ENCODE results near the gene FARP1. TPM values are rescaled to one million over a fixed set of nuclear protein-coding genes. Genes with fewer than 3 reads are reported as not detected.

FARP1 gene
- total and polyA plus RNA-seq, 2 of the 8 experiments (the other 6 are each of a cell fraction or from before 2014, with no cell fraction given): 24.7 to 104 TPM

- H2BK12ac ChIP-seq (ENCODE audit: low read depth, low read length): no peak overlapping the region
- no peaks in the 10 kb centered on the region for H3K9me3 ChIP-seq (ENCODE audit: insufficient read depth in 2 of 2, low read depth in 1 of 2, low read length in 1 of 2)
- TF ChIP-seq ATF2 (IDR thresholded peaks at IDR 0.05; ENCODE audit: low read length): no peak
- no peak for TF ChIP-seq NRF1 (IDR thresholded peaks at IDR 0.05; ENCODE audit: low read depth, low read length)
- no peak for TF ChIP-seq CHD1 (IDR thresholded peaks at IDR 0.05; ENCODE audit: low read depth, low read length)
- TF ChIP-seq CTBP2 (IDR thresholded peaks at IDR 0.05; ENCODE audit: borderline replicate concordance, insufficient read depth, insufficient read length, low read length): no peak
- no peak for TF ChIP-seq SP2 (IDR thresholded peaks at IDR 0.05; ENCODE audit: low read length)
- no peak for TF ChIP-seq EP300 (IDR thresholded peaks at IDR 0.05; ENCODE audit: borderline replicate concordance in 1 of 2, low read depth in 2 of 2, low read length in 2 of 2)
These were observed 220.4 kb downstream of the FARP1 start for GRCh38 chr13:98363326-98363725.

More at GRCh38 chr13:98363326-98363725, 220.4 kb downstream of the FARP1 start:
- Histone ChIP-seq H3K27me3 (replicated peaks in 1 of 4; ENCODE audit: control insufficient read depth in 3 of 4, extremely low read depth in 1 of 4, insufficient read depth in 3 of 4, low read length in 3 of 4) (no peaks in the 10 kb centered on the region), H4K91ac (replicated peaks; ENCODE audit: insufficient read length, low read length) (no peak overlapping the region), H3K4me1 (replicated peaks in 1 of 4; ENCODE audit: control insufficient read depth in 3 of 4, insufficient read depth in 4 of 4, low read length in 3 of 4) (no peaks in the 10 kb centered on the region; a peak in 1 of 7 replicates), H2BK120ac (replicated peaks; ENCODE audit: low read depth, low read length) (no peak overlapping the region), H2BK15ac (ENCODE audit: low read length) (no peak overlapping the region), H3K9ac (replicated peaks in 1 of 4; ENCODE audit: extremely low read depth in 1 of 4, low read depth in 3 of 4, low read length in 3 of 4) (no peak overlapping the region), H3K56ac (replicated peaks; ENCODE audit: insufficient read length, low read depth, low read length) (no peak overlapping the region), H4K5ac (ENCODE audit: insufficient read length, low read depth, low read length) (no peak overlapping the region), H3K79me2 (ENCODE audit: control insufficient read depth in 1 of 2, insufficient read depth in 2 of 2, low read length in 2 of 2) (peaks cover 0 to 12% of the 10 kb centered on the region in 2 experiments; a peak in 1 of 4 replicates), H3K36me3 (ENCODE audit: control insufficient read depth in 2 of 4, insufficient read depth in 4 of 4, low read length in 3 of 4) (peaks cover 0 to 5% (median 2%) of the 10 kb centered on the region in 4 experiments; a peak in 5 of 8 replicates), H3K14ac (ENCODE audit: insufficient read length) (no peak overlapping the region), H3K27ac (ENCODE audit: low read depth, low read length) (no peak overlapping the region), H3K79me1 (ENCODE audit: low read depth, low read length) (peaks cover 12% of the 10 kb centered on the region), H3K4ac (replicated peaks; ENCODE audit: insufficient read length, low read depth, low read length) (no peak overlapping the region), H3K18ac (ENCODE audit: extremely low read depth, low read length) (no peak overlapping the region), H3K23me2 (ENCODE audit: low read depth, low read length) (peaks cover 2% of the 10 kb centered on the region; the same call in 1 of the 2 replicates), H2BK5ac (ENCODE audit: low read depth, low read length) (no peak overlapping the region), H3K23ac (ENCODE audit: insufficient read length) (no peak overlapping the region), H4K8ac (ENCODE audit: extremely low read depth, insufficient read depth, low read length) (no peak overlapping the region), H3K4me3 (ENCODE audit: extremely low read depth in 1 of 4, insufficient read depth in 2 of 4, low read depth in 3 of 4, low read length in 4 of 4) (no peak overlapping the region), H3K4me2 (ENCODE audit: insufficient read depth in 1 of 2, low read depth in 2 of 2, low read length in 2 of 2) (no peak overlapping the region), H2BK20ac (ENCODE audit: low read length) (no peak overlapping the region), H2AK5ac (ENCODE audit: low read depth, low read length) (no peak overlapping the region), H4K20me1 (replicated peaks in 1 of 2; ENCODE audit: control insufficient read depth in 1 of 2, insufficient read depth in 2 of 2, low read length in 2 of 2) (peaks cover 0 to 3% of the 10 kb centered on the region in 2 experiments), H2AFZ (ENCODE audit: low read length) (no peak overlapping the region)
- CTCF ChIA-PET (ENCODE audit: partially characterized antibody): no interaction called here
- 88% methylated on average over 5 of the region's 5 CpGs; no CpG with 5 or more reads in 1 of the 2 experiments for WGBS, 2 experiments (ENCODE audit: extremely low coverage in 1 of 2, insufficient coverage in 1 of 2, insufficient read length in 1 of 2, insufficient replicate concordance in 2 of 2, low coverage in 1 of 2, low lambda C conversion rate in 2 of 2, missing lambda C conversion rate in 1 of 2)
- FAIRE-seq (no peak), DNase-seq (ENCODE audit: low read depth in 1 of 2, low spot score in 2 of 2) (no peak)
- POLR2A ChIA-PET (ENCODE audit: partially characterized antibody): no interaction called here

Measured in H1 (cell line).